HFF-Myc (cell line): ENCODE results near the gene LAMA5.

ENCODE experiments used
- DNase-seq: peaks from one replicate; pipeline ENCODE4 v3.0.0-alpha.2; 2011; ENCODE audit warnings: low read depth; ENCODE audit errors: extremely low read depth
- H3K4me3 ChIP-seq: replicated peaks from 2 replicates; pipeline ENCODE4 v1.5.1; 2011; ENCODE audit warnings: low read depth, mild to moderate bottlenecking, control low read depth, low read length
- CTCF ChIP-seq: IDR thresholded peaks from 2 replicates; pipeline ENCODE4 v1.5.1; 2012; ENCODE audit warnings: mild to moderate bottlenecking, low read depth, low read length, control low read depth; ENCODE audit errors: missing control alignments

Gene LAMA5

DNA sequence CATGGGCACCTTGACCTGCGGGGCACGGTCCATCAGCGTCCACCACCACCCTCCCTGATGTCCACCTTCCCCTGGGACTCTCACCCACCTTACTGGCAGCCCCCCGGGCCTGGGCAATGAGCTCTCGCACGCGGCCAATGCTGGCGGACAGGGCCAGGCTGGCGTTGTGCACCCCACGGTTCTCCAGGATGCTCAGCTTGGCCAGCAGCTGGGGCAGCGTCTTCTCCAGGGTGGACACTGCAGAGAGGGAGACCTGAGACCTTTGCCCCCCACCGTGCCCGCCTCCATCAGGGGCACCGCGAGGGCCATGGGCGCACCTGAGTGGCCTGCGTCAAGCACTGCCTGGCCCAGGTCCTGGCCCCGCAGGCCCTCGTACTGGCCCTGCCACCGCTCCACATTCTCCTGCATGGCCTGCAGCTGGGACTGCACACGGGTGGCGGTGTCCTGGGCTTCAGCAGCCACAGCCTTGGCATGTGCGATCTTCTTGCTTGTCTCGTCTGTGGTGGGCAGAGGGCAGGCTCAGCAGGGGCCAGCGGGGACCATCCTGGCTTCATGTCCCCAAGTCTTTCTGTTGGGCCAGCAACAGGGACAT is 52.3 kb downstream of the LAMA5 start:
- H3K4me3 ChIP-seq, result no peak overlapping the region
- no peak for DNase-seq
- no peak for TF ChIP-seq CTCF

DNA sequence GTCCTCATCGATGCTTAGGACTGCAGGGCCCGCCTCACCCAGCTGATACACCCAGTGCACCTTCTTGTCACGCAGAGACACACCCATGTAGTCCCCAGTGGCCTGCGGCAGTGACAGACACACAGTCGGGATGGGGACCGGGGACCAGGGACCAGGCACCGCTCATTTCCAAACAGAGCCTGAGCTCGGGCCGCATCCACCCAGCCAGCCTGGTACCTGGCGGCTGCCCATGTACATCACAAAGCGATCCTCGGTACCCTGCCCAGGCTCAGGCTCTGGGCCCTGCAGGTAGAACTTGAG is 52.8 kb downstream of the LAMA5 start:
- no peak for TF ChIP-seq CTCF
- no peak for DNase-seq
- no peak overlapping the region for H3K4me3 ChIP-seq

GRCh38 chr20:62313460-62314338 is 53.4 kb downstream of the LAMA5 start:
- no peak for DNase-seq
- no peak overlapping the region for H3K4me3 ChIP-seq
- no peak for TF ChIP-seq CTCF

- no peak overlapping the region for H3K4me3 ChIP-seq
- TF ChIP-seq CTCF, result no peak
- DNase-seq, result no peak
Measured at GRCh38 chr20:62313021-62313420, 54.1 kb downstream of the LAMA5 start.

GRCh38 chr20:62312662-62312977 is 54.5 kb downstream of the LAMA5 start:
- no peak for DNase-seq
- H3K4me3 ChIP-seq, result no peak overlapping the region
- no peak for TF ChIP-seq CTCF

DNA sequence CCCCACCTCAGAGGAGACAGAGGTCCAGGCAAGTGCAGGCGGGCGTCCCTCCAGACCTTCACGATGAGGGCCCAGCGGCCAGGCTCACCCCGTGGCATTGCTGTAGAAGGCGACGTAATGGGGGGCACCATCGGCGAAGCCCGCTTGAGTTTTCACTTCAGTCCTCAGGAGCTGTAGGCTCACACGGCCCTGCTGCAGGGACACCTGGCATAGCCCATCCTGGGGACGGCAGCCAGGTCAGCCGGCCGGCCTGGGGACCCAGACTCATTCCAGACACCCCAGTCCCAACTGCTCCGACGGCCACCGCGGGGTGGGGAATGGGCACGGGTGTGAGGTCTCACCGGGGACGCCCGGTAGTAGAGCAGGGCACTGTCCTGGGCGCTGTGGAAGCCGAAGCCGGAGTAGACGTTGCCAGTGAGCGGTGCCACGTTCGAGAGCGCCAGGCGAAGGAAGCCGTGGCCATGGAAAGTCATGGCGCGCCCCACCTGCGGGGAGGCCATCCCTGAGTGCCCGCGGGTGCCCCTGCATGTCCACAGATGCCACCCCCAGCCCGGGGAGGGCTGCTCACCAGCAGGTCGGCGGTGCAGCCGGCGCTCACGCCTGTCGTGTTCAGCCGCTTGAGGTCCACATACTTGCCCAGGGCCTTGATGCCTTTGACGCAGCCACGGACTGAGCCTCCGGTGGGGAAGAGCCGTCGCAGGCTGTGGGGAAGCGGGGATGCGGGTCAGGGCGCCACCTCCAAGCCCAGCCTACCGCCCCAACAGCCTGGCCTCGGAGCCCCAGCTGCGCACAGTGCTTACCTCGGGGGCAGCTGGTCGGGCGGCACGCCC is 55.1 kb downstream of the LAMA5 start:
- TF ChIP-seq CTCF, result no peak
- H3K4me3 ChIP-seq, result no peak overlapping the region

More for the DNA sequence above, 55.1 kb downstream of the LAMA5 start:
- DNase-seq, result no peak
